PFSK-1 (cell line): ENCODE results near the gene RIPOR2.

Experiments used
- FOXP2 ChIP-seq: optimal IDR thresholded peaks from 2 replicates; pipeline ENCODE3; 2011; ENCODE audit warnings: borderline replicate concordance, control low read depth, inconsistent platforms; ENCODE audit not compliant: insufficient read depth; ENCODE audit errors: extremely low read length, extremely low read depth
- POLR2AphosphoS5 ChIP-seq: IDR thresholded peaks from 2 replicates; pipeline ENCODE4 v1.6.1; 2012; ENCODE audit warnings: low read depth, mild to moderate bottlenecking, control low read depth, low read length, moderate library complexity
- SIN3A ChIP-seq: IDR thresholded peaks from 2 replicates; pipeline ENCODE4 v1.6.1; 2012; ENCODE audit warnings: mild to moderate bottlenecking, low read length, moderate library complexity, borderline replicate concordance; ENCODE audit not compliant: insufficient read depth
- TAF1 ChIP-seq: IDR thresholded peaks from 2 replicates; pipeline ENCODE4 v1.6.1; 2012; ENCODE audit warnings: low read length, control low read depth, borderline replicate concordance; ENCODE audit not compliant: insufficient read depth
- TF ChIP-seq, protein P1 (sequence below), 2 experiments: IDR thresholded peaks; 2 replicates each; pipeline versions ENCODE4 v1.6.1 to v1.8.0; 2011 to 2012; ENCODE audit warnings: low read depth in 2 of 2, low read length in 2 of 2, control low read depth in 1 of 2, inconsistent platforms in 1 of 2, mild to moderate bottlenecking in 1 of 2, moderate library complexity in 1 of 2; ENCODE audit not compliant: insufficient read depth in 1 of 2

RIPOR2 gene

DNA sequence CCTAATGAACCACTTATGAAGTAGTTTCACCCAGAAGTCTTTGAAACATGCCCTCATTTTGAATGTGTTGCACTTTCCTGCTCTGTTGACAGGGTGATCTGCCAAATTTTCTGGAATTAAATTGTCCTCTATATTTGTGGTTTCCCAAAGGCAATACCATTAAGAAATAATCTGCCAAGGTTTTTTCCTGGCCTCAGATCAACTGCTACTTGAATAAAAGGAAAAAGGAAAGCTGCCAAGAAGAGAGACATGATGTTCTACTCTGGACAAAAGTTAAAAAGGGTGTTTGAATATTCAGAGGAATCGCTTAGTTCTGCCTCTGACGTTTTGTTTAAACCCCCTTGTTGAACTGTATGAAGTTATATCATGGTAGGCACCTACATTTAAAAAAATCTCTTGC, 99.7 kb downstream of the RIPOR2 start:
- no peak for TF ChIP-seq FOXP2
- TF ChIP-seq, protein P1, sequence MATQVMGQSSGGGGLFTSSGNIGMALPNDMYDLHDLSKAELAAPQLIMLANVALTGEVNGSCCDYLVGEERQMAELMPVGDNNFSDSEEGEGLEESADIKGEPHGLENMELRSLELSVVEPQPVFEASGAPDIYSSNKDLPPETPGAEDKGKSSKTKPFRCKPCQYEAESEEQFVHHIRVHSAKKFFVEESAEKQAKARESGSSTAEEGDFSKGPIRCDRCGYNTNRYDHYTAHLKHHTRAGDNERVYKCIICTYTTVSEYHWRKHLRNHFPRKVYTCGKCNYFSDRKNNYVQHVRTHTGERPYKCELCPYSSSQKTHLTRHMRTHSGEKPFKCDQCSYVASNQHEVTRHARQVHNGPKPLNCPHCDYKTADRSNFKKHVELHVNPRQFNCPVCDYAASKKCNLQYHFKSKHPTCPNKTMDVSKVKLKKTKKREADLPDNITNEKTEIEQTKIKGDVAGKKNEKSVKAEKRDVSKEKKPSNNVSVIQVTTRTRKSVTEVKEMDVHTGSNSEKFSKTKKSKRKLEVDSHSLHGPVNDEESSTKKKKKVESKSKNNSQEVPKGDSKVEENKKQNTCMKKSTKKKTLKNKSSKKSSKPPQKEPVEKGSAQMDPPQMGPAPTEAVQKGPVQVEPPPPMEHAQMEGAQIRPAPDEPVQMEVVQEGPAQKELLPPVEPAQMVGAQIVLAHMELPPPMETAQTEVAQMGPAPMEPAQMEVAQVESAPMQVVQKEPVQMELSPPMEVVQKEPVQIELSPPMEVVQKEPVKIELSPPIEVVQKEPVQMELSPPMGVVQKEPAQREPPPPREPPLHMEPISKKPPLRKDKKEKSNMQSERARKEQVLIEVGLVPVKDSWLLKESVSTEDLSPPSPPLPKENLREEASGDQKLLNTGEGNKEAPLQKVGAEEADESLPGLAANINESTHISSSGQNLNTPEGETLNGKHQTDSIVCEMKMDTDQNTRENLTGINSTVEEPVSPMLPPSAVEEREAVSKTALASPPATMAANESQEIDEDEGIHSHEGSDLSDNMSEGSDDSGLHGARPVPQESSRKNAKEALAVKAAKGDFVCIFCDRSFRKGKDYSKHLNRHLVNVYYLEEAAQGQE (IDR thresholded peaks at IDR 0.05; ENCODE audit: insufficient read depth in 1 of 2, low read depth in 2 of 2, low read length in 2 of 2) = no peak
- no peak for TF ChIP-seq SIN3A
- no peak for TF ChIP-seq POLR2AphosphoS5
- TF ChIP-seq TAF1 = no peak

DNA sequence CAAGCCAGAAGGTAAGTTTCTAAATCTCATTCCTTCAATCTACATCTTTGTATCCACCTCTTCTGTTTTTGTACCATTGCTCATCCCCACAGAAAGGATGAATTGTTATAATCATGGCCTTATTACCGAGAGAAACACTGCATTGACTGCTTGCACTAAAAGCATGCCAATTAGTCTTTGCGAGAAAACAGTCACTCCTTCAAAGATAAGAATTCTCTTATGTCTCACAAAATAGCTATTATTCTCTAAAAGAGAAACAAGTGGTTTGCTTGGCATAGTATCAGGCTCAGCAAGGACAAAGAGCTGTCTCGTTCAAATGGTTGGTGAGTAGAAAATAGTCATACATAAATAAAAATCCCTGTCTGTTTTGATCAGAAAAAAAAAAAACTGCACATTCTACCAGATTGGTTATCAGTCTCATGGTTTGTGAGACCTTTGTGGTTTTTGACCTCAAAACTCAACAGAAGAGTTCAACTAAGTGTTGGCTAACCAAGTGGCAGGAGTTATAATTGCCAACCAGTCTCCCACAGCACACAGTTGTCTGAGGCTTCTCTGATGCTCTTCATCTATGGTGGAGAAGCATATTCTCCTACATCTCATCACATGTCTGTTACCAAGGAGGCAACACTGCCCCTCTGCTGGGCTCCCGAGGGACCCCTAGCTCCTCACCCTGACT, 101.9 kb downstream of the RIPOR2 start:
- no peak for TF ChIP-seq TAF1
- no peak for TF ChIP-seq SIN3A
- TF ChIP-seq POLR2AphosphoS5 = no peak
- TF ChIP-seq, protein P1 (IDR thresholded peaks at IDR 0.05; ENCODE audit: insufficient read depth in 1 of 2, low read depth in 2 of 2, low read length in 2 of 2) = no peak
- no peak for TF ChIP-seq FOXP2

DNA sequence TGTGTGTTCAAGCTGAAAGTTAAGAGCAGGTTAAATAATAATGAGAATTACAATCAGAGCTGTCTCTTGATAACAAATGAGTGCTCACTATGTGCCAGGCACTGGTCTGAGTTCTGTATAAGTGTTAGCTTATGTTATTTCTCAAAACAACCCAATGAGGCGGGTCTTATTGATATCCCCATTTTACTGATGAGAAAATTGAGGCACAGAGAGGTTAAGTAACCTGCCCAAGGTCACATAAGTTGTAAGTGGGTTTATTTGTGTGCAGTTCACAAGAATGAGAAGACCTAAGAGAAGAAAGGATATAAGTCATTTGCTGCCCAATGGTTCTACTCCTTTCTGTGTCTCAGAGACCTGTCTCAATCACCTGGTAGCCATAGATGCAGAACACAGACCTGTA, 103.0 kb downstream of the RIPOR2 start:
- no peak for TF ChIP-seq FOXP2
- TF ChIP-seq SIN3A = no peak

DNA sequence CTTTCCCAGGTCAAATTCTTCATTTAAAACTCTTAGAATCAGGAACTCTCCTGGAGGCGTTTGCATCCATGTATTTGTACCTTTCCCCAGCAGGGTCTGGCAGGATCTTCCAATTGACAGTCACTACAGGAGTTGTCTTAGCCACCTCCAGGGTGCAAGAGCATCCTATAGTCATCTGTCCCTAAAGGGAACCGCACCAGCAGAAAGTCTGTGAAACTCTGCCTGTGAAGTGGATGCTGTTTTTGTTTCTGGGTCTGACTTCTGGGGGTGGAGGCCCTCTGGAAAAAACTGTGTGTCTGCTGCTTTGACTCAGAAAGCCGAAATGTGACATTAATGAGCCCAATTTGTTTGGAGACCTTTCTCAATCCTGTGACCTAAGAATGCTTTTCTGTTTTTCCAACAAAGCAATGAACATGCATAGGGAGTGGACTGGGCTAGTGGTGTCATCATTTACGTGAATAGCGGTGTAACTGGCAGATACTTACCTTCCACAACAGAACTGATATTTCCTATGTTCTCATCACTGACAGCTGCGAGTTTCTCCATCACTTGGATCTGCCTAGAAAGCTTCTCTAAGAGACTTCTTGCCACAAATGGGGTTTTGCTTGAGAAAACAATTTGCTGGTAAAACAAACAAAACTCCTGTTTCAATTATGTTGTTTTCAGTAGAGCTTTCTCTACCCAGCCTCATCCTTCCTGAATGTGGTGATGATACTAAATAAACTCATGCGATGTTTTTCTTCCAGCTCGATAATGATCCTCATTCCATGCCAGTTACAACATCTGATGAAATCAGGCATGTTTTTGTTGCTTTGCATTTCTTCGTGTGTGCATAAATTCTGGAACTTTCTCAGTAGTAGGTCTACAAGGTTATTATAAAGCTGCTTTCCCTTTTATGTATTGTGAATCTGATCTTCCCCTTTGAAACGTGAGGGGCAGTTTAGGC, 103.7 kb downstream of the RIPOR2 start:
- TF ChIP-seq SIN3A (no peak), POLR2AphosphoS5 (no peak), TAF1 (no peak)
- TF ChIP-seq, protein P1 (IDR thresholded peaks at IDR 0.05; ENCODE audit: insufficient read depth in 1 of 2, low read depth in 2 of 2, low read length in 2 of 2) = no peak; a peak in 1 of 4 replicates

DNA sequence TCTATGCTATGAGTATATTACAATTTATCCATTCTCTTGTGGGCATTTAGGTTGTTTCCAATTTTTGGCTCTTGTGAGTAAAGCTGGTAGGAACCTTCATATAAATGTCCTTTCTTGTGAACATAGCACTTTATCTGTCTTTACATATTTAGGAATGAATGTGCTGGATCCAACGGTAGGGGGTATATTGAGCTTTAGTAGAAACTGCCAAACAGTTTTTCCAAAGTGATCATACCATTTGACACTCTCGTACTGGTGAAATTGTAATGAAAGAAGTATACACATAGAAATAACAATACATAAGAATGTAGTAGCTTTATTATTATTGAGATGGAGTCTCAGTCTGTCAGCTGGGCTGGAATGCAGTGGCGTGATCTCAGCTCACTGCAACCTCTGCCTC, 106.1 kb downstream of the RIPOR2 start:
- TF ChIP-seq FOXP2 (no peak), TAF1 (no peak)

DNA sequence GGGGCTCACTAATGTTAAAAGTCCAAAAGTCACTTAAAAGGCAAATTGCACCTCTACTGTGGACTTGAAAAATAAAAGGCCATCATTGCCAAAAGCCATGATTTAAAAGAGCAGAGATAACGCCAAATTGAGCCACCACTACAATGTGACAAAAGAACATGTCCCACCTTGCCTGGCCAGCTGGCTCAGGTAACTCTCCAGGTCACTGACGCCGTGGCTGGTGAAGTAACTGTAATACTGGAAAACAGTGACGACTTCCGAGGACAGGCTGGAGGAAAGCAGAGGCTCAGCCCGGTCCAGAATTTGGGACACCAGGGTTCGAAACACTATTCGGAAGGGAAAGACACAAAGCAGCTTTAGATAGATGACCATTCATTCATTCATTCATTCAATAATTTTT, 107.8 kb downstream of the RIPOR2 start:
- TF ChIP-seq FOXP2 (no peak), TAF1 (no peak), POLR2AphosphoS5 (no peak), SIN3A (no peak)
- TF ChIP-seq, protein P1 (IDR thresholded peaks at IDR 0.05; ENCODE audit: insufficient read depth in 1 of 2, low read depth in 2 of 2, low read length in 2 of 2) = no peak
